Naive thymus-derived CD4-positive, alpha-beta T cell (primary cell): ENCODE measurements around the gene BRINP3. TPM values are rescaled to one million over a fixed set of nuclear protein-coding genes. Genes with fewer than 3 reads are reported as not detected.

Experiments used
- ATAC-seq: fragments of 150-1000 bp; cut with Tn5 transposase; 2 replicates; pipeline ENCODE4 v1.10.0; 2021; ENCODE audit warnings: mild to moderate bottlenecking, moderate library complexity
- CTCF ChIA-PET: fragments of 350-600 bp; sonication (Branson Sonifier 250); formaldehyde crosslinking; loops from one replicate; lab custom pipeline; 2021; ENCODE audit warnings: antibody characterized with exemption; lab: Charles Lee
- POLR2A ChIA-PET: fragments of 350-600 bp; sonication (Branson Sonifier 250); formaldehyde crosslinking; loops from one replicate; lab custom pipeline; 2021; ENCODE audit warnings: antibody characterized with exemption, inconsistent platforms; lab: Charles Lee
- DNase-seq, 9 donors: peaks; one replicate each; pipeline versions ENCODE4 v3.0.0 to v3.0.0-alpha.2; 2020 to 2022; ENCODE audit warnings: mixed read lengths in 1 of 9
- H3K27ac ChIP-seq: one replicate; pipeline ENCODE4 v1.7.0; 2013; ENCODE audit warnings: mild to moderate bottlenecking, low read depth, low read length, moderate library complexity
- H3K27me3 ChIP-seq, 2 donors: one replicate each; pipeline ENCODE4 v1.7.0; 2013; ENCODE audit warnings: low read length in 2 of 2, mild to moderate bottlenecking in 2 of 2, moderate library complexity in 2 of 2; ENCODE audit not compliant: control insufficient read depth in 2 of 2, insufficient read depth in 2 of 2
- H3K36me3 ChIP-seq, 3 experiments: 1 replicate in 2 of 3; 2 replicates in 1 of 3; pipeline ENCODE4 v1.7.0; 2013; ENCODE audit warnings: low read length in 3 of 3, mild to moderate bottlenecking in 3 of 3, moderate library complexity in 1 of 3; ENCODE audit not compliant: insufficient read depth in 3 of 3, control insufficient read depth in 2 of 3
- H3K4me1 ChIP-seq, 2 donors: one replicate each; pipeline ENCODE4 v1.7.0; 2013; ENCODE audit warnings: low read length in 2 of 2, mild to moderate bottlenecking in 2 of 2, moderate library complexity in 1 of 2; ENCODE audit not compliant: control insufficient read depth in 2 of 2, insufficient read depth in 2 of 2
- H3K4me3 ChIP-seq: 2 replicates; pipeline ENCODE4 v1.7.0; 2013; ENCODE audit warnings: mild to moderate bottlenecking, low read length
- H3K9me3 ChIP-seq, 3 experiments: 1 replicate in 2 of 3; 2 replicates in 1 of 3; pipeline ENCODE4 v1.7.0; 2013; ENCODE audit warnings: low read length in 3 of 3; ENCODE audit not compliant: control insufficient read depth in 2 of 3
- H3K27ac Mint-ChIP-seq, 9 donors: one replicate each; pipeline ENCODE4 v1.8.0; 2020 to 2022; ENCODE audit warnings: mixed read lengths in 9 of 9, mild to moderate bottlenecking in 8 of 9, moderate library complexity in 5 of 9, inconsistent platforms in 2 of 9
- H3K27me3 Mint-ChIP-seq, 5 donors: one replicate each; pipeline ENCODE4 v1.8.0; 2021 to 2022; ENCODE audit warnings: mixed read lengths in 5 of 5, mild to moderate bottlenecking in 1 of 5
- H3K36me3 Mint-ChIP-seq, 5 donors: one replicate each; pipeline ENCODE4 v1.8.0; 2020 to 2022; ENCODE audit warnings: mixed read lengths in 5 of 5, mild to moderate bottlenecking in 3 of 5, inconsistent platforms in 1 of 5
- H3K4me1 Mint-ChIP-seq, 7 donors: one replicate each; pipeline ENCODE4 v1.8.0; 2020 to 2022; ENCODE audit warnings: mixed read lengths in 7 of 7, mild to moderate bottlenecking in 3 of 7, inconsistent platforms in 1 of 7
- H3K4me3 Mint-ChIP-seq, 10 donors: one replicate each; pipeline ENCODE4 v1.8.0; 2020 to 2022; ENCODE audit warnings: mild to moderate bottlenecking in 10 of 10, mixed read lengths in 10 of 10, moderate library complexity in 6 of 10, inconsistent platforms in 2 of 10
- H3K9me3 Mint-ChIP-seq, 11 donors: one replicate each; pipeline ENCODE4 v1.8.0; 2020 to 2022; ENCODE audit warnings: mixed read lengths in 11 of 11, mild to moderate bottlenecking in 4 of 11, inconsistent platforms in 1 of 11, moderate library complexity in 1 of 11
- intact Hi-C, 2 donors: fragments of 100-400 bp; cut with micrococcal nuclease; formaldehyde crosslinking; loops; one replicate each; pipeline ENCODE4 v1.15.1; 2023
- polyA plus RNA-seq, 2 donors: library from polyadenylated mRNA; unstranded; fragments of 300-500 nt; fragmentation: Illumina TruSeq; gene quantifications; one replicate each; pipeline ENCODE4 v1.2.3, GENCODE V29; 2021
- total RNA-seq, 6 experiments: library from RNA in 5 of 6; stranded (reverse) in 5 of 6; gene quantifications; 1 replicate in 5 of 6; 2 replicates in 1 of 6; pipeline ENCODE4 v1.2.3 and lab custom pipeline; 2021 to 2026

BRINP3 gene
- total and polyA plus RNA-seq, 7 experiments from 2014 or later, result not detected

- no peaks in the 10 kb centered on the region for H3K27me3 ChIP-seq
- ATAC-seq (no peak), DNase-seq (no peak)
- Mint-ChIP-seq H3K4me3 (no peak overlapping the region), H3K27ac (no peak overlapping the region), H3K27me3 (no peaks in the 10 kb centered on the region), H3K36me3 (no peaks in the 10 kb centered on the region), H3K4me1 (no peaks in the 10 kb centered on the region), H3K9me3 (peaks cover 0 to 22% (median 0%) of the 10 kb centered on the region in 11 donors)
- no peaks in the 10 kb centered on the region for H3K36me3 ChIP-seq
- CTCF ChIA-PET, result no interaction called here
- H3K9me3 ChIP-seq, result no peaks in the 10 kb centered on the region
- POLR2A ChIA-PET, result no interaction called here
- no peaks in the 10 kb centered on the region for H3K4me1 ChIP-seq
- H3K4me3 ChIP-seq, result no peak overlapping the region
- intact Hi-C loops, result no loop called here
- H3K27ac ChIP-seq, result no peak overlapping the region
These were observed 41.0 kb downstream of the BRINP3 start for GRCh38 chr1:190436615-190437014.

- ChIA-PET CTCF (no interaction called here), POLR2A (no interaction called here)
- Histone ChIP-seq H3K27me3 (no peaks in the 10 kb centered on the region), H3K4me3 (no peak overlapping the region), H3K36me3 (no peaks in the 10 kb centered on the region), H3K4me1 (no peaks in the 10 kb centered on the region), H3K9me3 (no peaks in the 10 kb centered on the region), H3K27ac (no peak overlapping the region)
- Mint-ChIP-seq H3K4me3 (no peak overlapping the region), H3K27ac (no peak overlapping the region), H3K9me3 (peaks cover 0 to 18% (median 0%) of the 10 kb centered on the region in 11 donors), H3K36me3 (no peaks in the 10 kb centered on the region), H3K27me3 (no peaks in the 10 kb centered on the region), H3K4me1 (no peaks in the 10 kb centered on the region)
- DNase-seq (no peak), ATAC-seq (no peak)
- intact Hi-C loops, result no loop called here
These were observed 47.7 kb downstream of the BRINP3 start for GRCh38 chr1:190429932-190430331.

GRCh38 chr1:190429141-190429540, 48.5 kb downstream of the BRINP3 start:
- ChIA-PET POLR2A (no interaction called here), CTCF (no interaction called here)
- Histone ChIP-seq H3K4me1 (no peaks in the 10 kb centered on the region), H3K9me3 (no peaks in the 10 kb centered on the region), H3K4me3 (no peak overlapping the region), H3K27ac (no peak overlapping the region), H3K36me3 (no peaks in the 10 kb centered on the region), H3K27me3 (no peaks in the 10 kb centered on the region)
- Mint-ChIP-seq H3K9me3 (peaks cover 0 to 23% (median 0%) of the 10 kb centered on the region in 11 donors), H3K27ac (no peak overlapping the region), H3K4me3 (no peak overlapping the region), H3K36me3 (no peaks in the 10 kb centered on the region), H3K27me3 (no peaks in the 10 kb centered on the region), H3K4me1 (no peaks in the 10 kb centered on the region)
- DNase-seq (no peak), ATAC-seq (no peak)
- intact Hi-C loops, result no loop called here

GRCh38 chr1:190416239-190416638, 61.4 kb downstream of the BRINP3 start:
- ATAC-seq, result no peak

GRCh38 chr1:190413142-190413541, 64.5 kb downstream of the BRINP3 start:
- CTCF ChIA-PET, result no interaction called here

More at GRCh38 chr1:190416239-190416638, 61.4 kb downstream of the BRINP3 start:
- no peaks in the 10 kb centered on the region for H3K4me1 Mint-ChIP-seq
- Histone ChIP-seq H3K4me3 (no peak overlapping the region), H3K9me3 (no peaks in the 10 kb centered on the region), H3K4me1 (no peaks in the 10 kb centered on the region), H3K27ac (no peak overlapping the region), H3K27me3 (no peaks in the 10 kb centered on the region), H3K36me3 (no peaks in the 10 kb centered on the region)
- no peak for DNase-seq
- H3K27ac Mint-ChIP-seq, result no peak overlapping the region
- no peak overlapping the region for H3K4me3 Mint-ChIP-seq
- peaks cover 0 to 4% (median 0%) of the 10 kb centered on the region in 11 donors for H3K9me3 Mint-ChIP-seq
- CTCF ChIA-PET, result no interaction called here
- H3K36me3 Mint-ChIP-seq, result no peaks in the 10 kb centered on the region
- POLR2A ChIA-PET, result no interaction called here
- no peaks in the 10 kb centered on the region for H3K27me3 Mint-ChIP-seq
- intact Hi-C loops, result no loop called here

GRCh38 chr1:190403402-190403801, 74.3 kb downstream of the BRINP3 start:
- Mint-ChIP-seq H3K4me3 (no peak overlapping the region), H3K27me3 (no peaks in the 10 kb centered on the region), H3K36me3 (no peaks in the 10 kb centered on the region), H3K4me1 (no peaks in the 10 kb centered on the region), H3K27ac (no peak overlapping the region), H3K9me3 (peaks cover 0 to 23% (median 0%) of the 10 kb centered on the region in 11 donors)
- no peak for DNase-seq
- ChIA-PET POLR2A (no interaction called here), CTCF (no interaction called here)
- Histone ChIP-seq H3K4me1 (no peaks in the 10 kb centered on the region), H3K27ac (no peak overlapping the region), H3K9me3 (no peaks in the 10 kb centered on the region), H3K27me3 (no peaks in the 10 kb centered on the region), H3K4me3 (no peak overlapping the region), H3K36me3 (no peaks in the 10 kb centered on the region)
- intact Hi-C loops, result no loop called here
- ATAC-seq, result no peak

More at GRCh38 chr1:190413142-190413541, 64.5 kb downstream of the BRINP3 start:
- Mint-ChIP-seq H3K27me3 (no peaks in the 10 kb centered on the region), H3K4me3 (no peak overlapping the region), H3K4me1 (no peaks in the 10 kb centered on the region), H3K27ac (no peak overlapping the region), H3K36me3 (peaks cover 0 to 4% (median 0%) of the 10 kb centered on the region in 5 donors), H3K9me3 (peaks cover 0 to 19% (median 0%) of the 10 kb centered on the region in 11 donors)
- H3K4me1 ChIP-seq, result no peaks in the 10 kb centered on the region
- no peaks in the 10 kb centered on the region for H3K9me3 ChIP-seq
- no peaks in the 10 kb centered on the region for H3K27me3 ChIP-seq
- H3K27ac ChIP-seq, result no peak overlapping the region
- no peak overlapping the region for H3K4me3 ChIP-seq
- DNase-seq (no peak), ATAC-seq (no peak)
- H3K36me3 ChIP-seq, result no peaks in the 10 kb centered on the region
- intact Hi-C loops, result no loop called here
- POLR2A ChIA-PET, result no interaction called here

- ChIA-PET POLR2A (no interaction called here), CTCF (no interaction called here)
- no peaks in the 10 kb centered on the region for H3K36me3 ChIP-seq
- no peak overlapping the region for H3K4me3 Mint-ChIP-seq
- H3K4me1 Mint-ChIP-seq, result no peaks in the 10 kb centered on the region
- DNase-seq, result no peak
- no peaks in the 10 kb centered on the region for H3K9me3 ChIP-seq
- ATAC-seq, result no peak
- no peaks in the 10 kb centered on the region for H3K4me1 ChIP-seq
- no peak overlapping the region for H3K27ac ChIP-seq
- H3K27ac Mint-ChIP-seq, result no peak overlapping the region
- H3K27me3 ChIP-seq, result no peaks in the 10 kb centered on the region
- intact Hi-C loops, result no loop called here
- no peak overlapping the region for H3K4me3 ChIP-seq
- H3K36me3 Mint-ChIP-seq, result no peaks in the 10 kb centered on the region
- H3K27me3 Mint-ChIP-seq, result no peaks in the 10 kb centered on the region
- H3K9me3 Mint-ChIP-seq, result peaks cover 0 to 28% (median 0%) of the 10 kb centered on the region in 11 donors
These were observed 78.4 kb downstream of the BRINP3 start for GRCh38 chr1:190399233-190399632.
